ENCODE results near the gene FBXO10.
"Not testable (repeated sequence)": the region's sequence is repeated elsewhere in the genome, so short reads cannot be mapped to it uniquely, and the experiment has no call there.

Gene FBXO10

GRCh38 chr9:37611014-37611413, 34.8 kb upstream of the FBXO10 start:
- H3K36me3 ChIP-seq (replicated peaks) = no peaks in the 10 kb centered on the region
- in situ Hi-C loops (cut with MboI; ENCODE audit: low sequenced_read_pairs) = no loop called here
- no peaks in the 10 kb centered on the region for H3K9me3 ChIP-seq
- peaks cover 3% of the 10 kb centered on the region; the same call in 1 of the 2 replicates for H3K27me3 ChIP-seq (ENCODE audit: low read depth)
- no peak overlapping the region for H3K4me3 ChIP-seq
- peaks cover 18% of the 10 kb centered on the region for H3K4me1 ChIP-seq
- no peak for DNase-seq (ENCODE audit: low spot score in 2 of 2)

GRCh38 chr9:37609735-37610397, 33.7 kb upstream of the FBXO10 start:
- H3K4me3 ChIP-seq = no peak overlapping the region
- DNase-seq (ENCODE audit: low spot score in 2 of 2) = no peak
- H3K4me1 ChIP-seq = peaks cover 18% of the 10 kb centered on the region
- no peaks in the 10 kb centered on the region for H3K36me3 ChIP-seq (replicated peaks)
- in situ Hi-C loops (cut with MboI; ENCODE audit: low sequenced_read_pairs) = no loop called here
- H3K27me3 ChIP-seq (ENCODE audit: low read depth) = peaks cover 3% of the 10 kb centered on the region; the same call in 1 of the 2 replicates
- H3K9me3 ChIP-seq = no peaks in the 10 kb centered on the region

- Histone ChIP-seq H3K27me3 (ENCODE audit: low read depth) (peaks cover 6% of the 10 kb centered on the region; the same call in 1 of the 2 replicates), H3K4me3 (no peak overlapping the region), H3K9me3 (no peaks in the 10 kb centered on the region), H3K36me3 (replicated peaks) (no peaks in the 10 kb centered on the region), H3K4me1 (peaks cover 18% of the 10 kb centered on the region)
- in situ Hi-C loops (cut with MboI; ENCODE audit: low sequenced_read_pairs) = no loop called here
- DNase-seq (ENCODE audit: low spot score in 2 of 2) = no peak
These were observed 32.1 kb upstream of the FBXO10 start for GRCh38 chr9:37608250-37608649.

GRCh38 chr9:37604296-37604695, 28.1 kb upstream of the FBXO10 start:
- in situ Hi-C loops (cut with MboI; ENCODE audit: low sequenced_read_pairs) = no loop called here
- H3K4me3 ChIP-seq = no peak overlapping the region
- DNase-seq (ENCODE audit: low spot score in 2 of 2) = no peak
- peaks cover 12% of the 10 kb centered on the region for H3K4me1 ChIP-seq
- peaks cover 9% of the 10 kb centered on the region for H3K27me3 ChIP-seq (ENCODE audit: low read depth)
- no peaks in the 10 kb centered on the region for H3K36me3 ChIP-seq (replicated peaks)
- H3K9me3 ChIP-seq = no peaks in the 10 kb centered on the region

GRCh38 chr9:37602817-37603216, 26.6 kb upstream of the FBXO10 start:
- Histone ChIP-seq H3K4me3 (no peak overlapping the region), H3K36me3 (replicated peaks) (no peaks in the 10 kb centered on the region), H3K27me3 (ENCODE audit: low read depth) (peaks cover 9% of the 10 kb centered on the region), H3K9me3 (no peaks in the 10 kb centered on the region), H3K4me1 (peaks cover 9% of the 10 kb centered on the region)
- in situ Hi-C loops (cut with MboI; ENCODE audit: low sequenced_read_pairs) = no loop called here
- no peak for DNase-seq (ENCODE audit: low spot score in 2 of 2)

- DNase-seq (ENCODE audit: low spot score in 2 of 2); in situ Hi-C loops (cut with MboI; ENCODE audit: low sequenced_read_pairs): not testable (repeated sequence)
These were observed 25.9 kb upstream of the FBXO10 start for GRCh38 chr9:37602061-37602460.

GRCh38 chr9:37596504-37596903, 20.3 kb upstream of the FBXO10 start:
- H3K9me3 ChIP-seq = no peaks in the 10 kb centered on the region
- in situ Hi-C loops (cut with MboI; ENCODE audit: low sequenced_read_pairs) = loop anchor here (10.0 kb wide), 2 partner anchors 48 to 158 kb away; partner anchors contain the start of gene TRMT10B
- H3K4me3 ChIP-seq = no peak overlapping the region
- no peaks in the 10 kb centered on the region; the same call in 1 of the 2 replicates for H3K4me1 ChIP-seq
- no peak for DNase-seq (ENCODE audit: low spot score in 2 of 2)
- no peaks in the 10 kb centered on the region for H3K36me3 ChIP-seq (replicated peaks)
- H3K27me3 ChIP-seq (ENCODE audit: low read depth) = peaks cover 6% of the 10 kb centered on the region

More at GRCh38 chr9:37602061-37602460, 25.9 kb upstream of the FBXO10 start:
- H3K36me3 ChIP-seq (replicated peaks); H3K4me1 ChIP-seq; H3K9me3 ChIP-seq; H3K27me3 ChIP-seq (ENCODE audit: low read depth); H3K4me3 ChIP-seq: not testable (repeated sequence)

GRCh38 chr9:37593883-37594448, 17.8 kb upstream of the FBXO10 start:
- in situ Hi-C loops (cut with MboI; ENCODE audit: low sequenced_read_pairs) = loop anchor here (10.0 kb wide), 2 partner anchors 51 to 161 kb away; partner anchors contain the start of gene TRMT10B
- no peak overlapping the region for H3K4me3 ChIP-seq
- no peak for DNase-seq (ENCODE audit: low spot score in 2 of 2)

GRCh38 chr9:37592108-37592951, 16.1 kb upstream of the FBXO10 start, which contains the start of gene TOMM5:
TOMM5 (minus strand) TSS chr9:37592597; CDS start chr9:37592532, 65 bp downstream.
- Histone ChIP-seq H3K27me3 (ENCODE audit: low read depth) (peaks cover 6% of the 10 kb centered on the region; the same call in 1 of the 2 replicates), H3K36me3 (replicated peaks) (peaks cover 23% of the 10 kb centered on the region), H3K4me3 (peak within 1 kb of the TSS; percentile 83), H3K9me3 (no peaks in the 10 kb centered on the region), H3K4me1 (peaks cover 12% of the 10 kb centered on the region)
- in situ Hi-C loops (cut with MboI; ENCODE audit: low sequenced_read_pairs) = loop anchor here (10.0 kb wide), 2 partner anchors 52 to 162 kb away; partner anchors contain the start of gene TRMT10B
- peak; percentile 76 to 94 for DNase-seq (ENCODE audit: low spot score in 2 of 2)

More at GRCh38 chr9:37593883-37594448, 17.8 kb upstream of the FBXO10 start:
- Histone ChIP-seq H3K9me3 (no peaks in the 10 kb centered on the region), H3K36me3 (replicated peaks) (peaks cover 7% of the 10 kb centered on the region), H3K4me1 (peaks cover 12% of the 10 kb centered on the region), H3K27me3 (ENCODE audit: low read depth) (peaks cover 6% of the 10 kb centered on the region)

- H3K9me3 ChIP-seq = no peaks in the 10 kb centered on the region
- H3K36me3 ChIP-seq (replicated peaks) = peaks cover 70% of the 10 kb centered on the region
- no peaks in the 10 kb centered on the region for H3K27me3 ChIP-seq (ENCODE audit: low read depth)
- H3K4me3 ChIP-seq = no peak overlapping the region
- in situ Hi-C loops (cut with MboI; ENCODE audit: low sequenced_read_pairs) = no loop called here
- no peak for DNase-seq (ENCODE audit: low spot score in 2 of 2)
- peaks cover 12% of the 10 kb centered on the region for H3K4me1 ChIP-seq
These were observed 11.3 kb upstream of the FBXO10 start for GRCh38 chr9:37587521-37587920.

- no peak for DNase-seq (ENCODE audit: low spot score in 2 of 2)
These were observed 7.4 kb upstream of the FBXO10 start for GRCh38 chr9:37583522-37584121.

GRCh38 chr9:37582548-37583157, 6.5 kb upstream of the FBXO10 start:
- in situ Hi-C loops (cut with MboI; ENCODE audit: low sequenced_read_pairs) = no loop called here
- no peaks in the 10 kb centered on the region for H3K9me3 ChIP-seq
- no peaks in the 10 kb centered on the region for H3K4me1 ChIP-seq
- H3K4me3 ChIP-seq = no peak overlapping the region
- H3K36me3 ChIP-seq (replicated peaks) = peaks cover 86% of the 10 kb centered on the region
- DNase-seq (ENCODE audit: low spot score in 2 of 2) = peak in 1 of 2 experiments; percentile 57
- H3K27me3 ChIP-seq (ENCODE audit: low read depth) = no peaks in the 10 kb centered on the region

More at GRCh38 chr9:37583522-37584121, 7.4 kb upstream of the FBXO10 start:
- no peaks in the 10 kb centered on the region for H3K9me3 ChIP-seq
- no peaks in the 10 kb centered on the region for H3K27me3 ChIP-seq (ENCODE audit: low read depth)
- no peak overlapping the region for H3K4me3 ChIP-seq
- in situ Hi-C loops (cut with MboI; ENCODE audit: low sequenced_read_pairs) = no loop called here
- H3K36me3 ChIP-seq (replicated peaks) = peaks cover 87% of the 10 kb centered on the region
- no peaks in the 10 kb centered on the region for H3K4me1 ChIP-seq

- Histone ChIP-seq H3K36me3 (replicated peaks) (peaks cover 22% of the 10 kb centered on the region), H3K27me3 (ENCODE audit: low read depth) (no peaks in the 10 kb centered on the region)
These were observed 667 bp downstream of the FBXO10 start for GRCh38 chr9:37575511-37575914.

More at GRCh38 chr9:37575511-37575914, 667 bp downstream of the FBXO10 start:
- DNase-seq (ENCODE audit: low spot score in 2 of 2) = peak in 1 of 2 experiments; percentile 25
- in situ Hi-C loops (cut with MboI; ENCODE audit: low sequenced_read_pairs) = no loop called here
- H3K4me3 ChIP-seq = no peak overlapping the region
- H3K9me3 ChIP-seq = no peaks in the 10 kb centered on the region
- H3K4me1 ChIP-seq = peaks cover 21% of the 10 kb centered on the region
